Mesangial cell (primary cell): Measurements from ENCODE around the gene SEC22B. TPM values are rescaled to one million over a fixed set of nuclear protein-coding genes. Genes with fewer than 3 reads are reported as not detected.

Source experiments
- total RNA-seq: library from RNA; depleted of rRNA; stranded (reverse); fragments of >200 nt; gene quantifications from 2 replicates; pipeline ENCODE4 v1.2.3, GENCODE V29; 2015

SEC22B gene
- total RNA-seq = 14.8 and 15.2 TPM in 2 replicates

GRCh38 chr1:120176092-120176855 lies at the start of gene SEC22B:
SEC22B (minus strand) TSS chr1:120176520; CDS start chr1:120176381, 139 bp downstream.

Other genes with a start within 250 kb of the SEC22B start
- 136 and 261 TPM in 2 replicates for gene NOTCH2, start 106.9 kb downstream of the SEC22B start, total RNA-seq
- 6.8 and 11.2 TPM in 2 replicates for gene NBPF8, start 238.5 kb upstream of the SEC22B start, total RNA-seq